ENCODE data around the gene TRIM9.

The TRIM9 gene

GRCh38 chr14:51109651-51110050 lies 14.7 kb upstream of the TRIM9 start:
- DNase-seq (ENCODE audit: low read depth) = no peak
- TF ChIP-seq CTCF (IDR thresholded peaks at IDR 0.05; ENCODE audit: insufficient read depth, low read depth, low read length, missing control alignments) = no peak

GRCh38 chr14:51107801-51108200 lies 12.9 kb upstream of the TRIM9 start:
- no peak overlapping the region for H3K4me3 ChIP-seq (ENCODE audit: low read length)
- TF ChIP-seq CTCF (IDR thresholded peaks at IDR 0.05; ENCODE audit: insufficient read depth, low read depth, low read length, missing control alignments) = no peak
- DNase-seq (ENCODE audit: low read depth) = no peak

More at GRCh38 chr14:51109651-51110050, 14.7 kb upstream of the TRIM9 start:
- H3K4me3 ChIP-seq (ENCODE audit: low read length) = no peak overlapping the region

- TF ChIP-seq CTCF (IDR thresholded peaks at IDR 0.05; ENCODE audit: insufficient read depth, low read depth, low read length, missing control alignments) = no peak
- no peak overlapping the region for H3K4me3 ChIP-seq (ENCODE audit: low read length)
- no peak for DNase-seq (ENCODE audit: low read depth)
Measured at GRCh38 chr14:51104467-51104866, 9.6 kb upstream of the TRIM9 start.

GRCh38 chr14:51097287-51097686 lies 2.4 kb upstream of the TRIM9 start:
- TF ChIP-seq CTCF (IDR thresholded peaks at IDR 0.05; ENCODE audit: insufficient read depth, low read depth, low read length, missing control alignments) = no peak
- no peak overlapping the region for H3K4me3 ChIP-seq (ENCODE audit: low read length)
- DNase-seq (ENCODE audit: low read depth) = no peak

GRCh38 chr14:51096870-51097269 lies 2.0 kb upstream of the TRIM9 start:
- no peak overlapping the region for H3K4me3 ChIP-seq (ENCODE audit: low read length)
- no peak for TF ChIP-seq CTCF (IDR thresholded peaks at IDR 0.05; ENCODE audit: insufficient read depth, low read depth, low read length, missing control alignments)
- DNase-seq (ENCODE audit: low read depth) = no peak

- H3K4me3 ChIP-seq (ENCODE audit: low read length) = peak overlapping the region; percentile 69
- no peak for TF ChIP-seq CTCF (IDR thresholded peaks at IDR 0.05; ENCODE audit: insufficient read depth, low read depth, low read length, missing control alignments)
- peak; percentile 63 for DNase-seq (ENCODE audit: low read depth)
Measured at GRCh38 chr14:51095854-51096823, 1.2 kb upstream of the TRIM9 start.
